DND-41 (cell line): ENCODE results near the gene ACVR2A.

ENCODE experiments used
- ATAC-seq: fragments of 200-7000 bp; cut with Tn5 transposase; 3 replicates; pipeline ENCODE4 v1.9.1; 2021; ENCODE audit warnings: low read depth; ENCODE audit not compliant: insufficient read depth
- DNase-seq: peaks from one replicate; pipeline ENCODE4 v3.0.0-alpha.2; 2020
- H2AFZ ChIP-seq: 2 replicates; pipeline ENCODE4 v1.6.0; 2012; ENCODE audit warnings: low read depth, low read length
- H3K27ac ChIP-seq: 2 replicates; pipeline ENCODE4 v1.5.1; 2012; ENCODE audit warnings: low read length, inconsistent platforms
- H3K27me3 ChIP-seq: fragments of 200-600 bp; sonication (generic); 2 replicates; pipeline ENCODE4 v1.6.0; 2012; ENCODE audit warnings: low read length, mild to moderate bottlenecking, inconsistent platforms; ENCODE audit not compliant: insufficient read depth, poor library complexity
- H3K36me3 ChIP-seq: 2 replicates; pipeline ENCODE4 v1.5.1; 2012; ENCODE audit warnings: low read length, inconsistent platforms; ENCODE audit not compliant: insufficient read depth
- H3K4me1 ChIP-seq: 2 replicates; pipeline ENCODE4 v1.5.1; 2012; ENCODE audit warnings: mild to moderate bottlenecking, low read length; ENCODE audit not compliant: insufficient read depth
- H3K4me2 ChIP-seq: 2 replicates; pipeline ENCODE4 v1.6.0; 2012; ENCODE audit warnings: mild to moderate bottlenecking, moderate library complexity, low read length, inconsistent platforms; ENCODE audit not compliant: insufficient read depth
- H3K4me3 ChIP-seq, 2 experiments: fragments of 200-600 bp in 1 of 2; shearing (Covaris generic) in 1 of 2; 2 replicates each; pipeline ENCODE4 v1.5.1; 2012 to 2016; ENCODE audit warnings: inconsistent platforms in 2 of 2, low read length in 2 of 2, mild to moderate bottlenecking in 2 of 2, low read depth in 1 of 2, moderate library complexity in 1 of 2
- H3K79me2 ChIP-seq: 2 replicates; pipeline ENCODE4 v1.6.0; 2012; ENCODE audit warnings: low read length, inconsistent platforms; ENCODE audit not compliant: insufficient read depth
- H3K9ac ChIP-seq: 2 replicates; pipeline ENCODE4 v1.6.0; 2012; ENCODE audit warnings: low read depth, mild to moderate bottlenecking, inconsistent platforms, low read length, moderate library complexity
- H3K9me3 ChIP-seq: 2 replicates; pipeline ENCODE4 v1.5.1; 2012; ENCODE audit warnings: low read length, moderate library complexity, mild to moderate bottlenecking, inconsistent platforms; ENCODE audit not compliant: insufficient read depth, severe bottlenecking
- H4K20me1 ChIP-seq: 2 replicates; pipeline ENCODE4 v1.6.0; 2012; ENCODE audit warnings: low read length; ENCODE audit not compliant: insufficient read depth
- CTCF ChIP-seq: IDR thresholded peaks from 2 replicates; pipeline ENCODE4 v1.5.1; 2012; ENCODE audit warnings: borderline replicate concordance, low read length, moderate library complexity, mild to moderate bottlenecking; ENCODE audit not compliant: poor library complexity, severe bottlenecking; ENCODE audit errors: extremely low read depth
- EZH2 ChIP-seq: IDR thresholded peaks from 3 replicates; pipeline ENCODE4 v1.6.1; 2012; ENCODE audit warnings: borderline replicate concordance, low read depth, mild to moderate bottlenecking, moderate library complexity, low read length, inconsistent platforms; ENCODE audit not compliant: severe bottlenecking

The ACVR2A gene

DNA sequence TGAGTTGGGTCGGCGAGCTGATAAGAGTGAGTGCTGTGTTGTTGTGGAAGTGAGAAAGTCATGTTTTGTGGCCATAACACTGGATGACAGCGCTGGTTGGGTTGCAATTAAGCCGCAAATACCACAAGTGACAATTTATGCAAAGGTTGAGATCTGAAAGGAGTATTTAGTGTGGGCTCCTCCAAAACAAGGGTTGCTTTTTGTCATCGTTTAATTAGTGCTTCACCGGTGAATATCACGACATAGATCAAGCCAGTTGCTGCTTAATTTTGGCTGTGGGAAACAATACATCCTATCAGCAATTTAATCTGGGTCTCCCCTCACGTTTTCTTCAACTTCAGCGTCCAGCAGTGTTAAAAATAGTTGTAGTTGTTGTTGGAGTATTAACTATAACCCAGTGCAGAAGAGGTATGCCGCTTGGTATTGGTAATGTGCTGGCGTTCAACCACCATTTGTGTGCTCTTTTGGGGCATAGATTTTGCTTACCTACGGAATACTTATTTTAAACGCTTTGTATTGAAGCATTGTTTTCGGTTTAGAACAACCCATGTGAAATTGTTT is 662 bp downstream of the ACVR2A start:
- Histone ChIP-seq H2AFZ (no peak overlapping the region), H3K27ac (no peak overlapping the region), H4K20me1 (no peaks in the 10 kb centered on the region), H3K27me3 (no peaks in the 10 kb centered on the region), H3K4me2 (no peak overlapping the region), H3K4me3 (no peak overlapping the region), H3K9me3 (no peaks in the 10 kb centered on the region), H3K4me1 (no peaks in the 10 kb centered on the region), H3K9ac (no peak overlapping the region), H3K79me2 (no peaks in the 10 kb centered on the region), H3K36me3 (no peaks in the 10 kb centered on the region)
- ATAC-seq (no peak), DNase-seq (no peak)
- TF ChIP-seq EZH2 (no peak), CTCF (no peak)

GRCh38 chr2:147846412-147847081 is 1.7 kb downstream of the ACVR2A start:
- H3K27ac ChIP-seq = no peak overlapping the region
- H3K79me2 ChIP-seq = no peaks in the 10 kb centered on the region
- H3K9me3 ChIP-seq = no peaks in the 10 kb centered on the region
- H3K4me1 ChIP-seq = no peaks in the 10 kb centered on the region
- H3K4me2 ChIP-seq = no peak overlapping the region
- DNase-seq = no peak
- H3K27me3 ChIP-seq = no peaks in the 10 kb centered on the region
- H3K36me3 ChIP-seq = no peaks in the 10 kb centered on the region
- H2AFZ ChIP-seq = no peak overlapping the region
- H4K20me1 ChIP-seq = no peaks in the 10 kb centered on the region
- no peak overlapping the region for H3K4me3 ChIP-seq
- TF ChIP-seq CTCF = no peak
- TF ChIP-seq EZH2 = no peak
- no peak overlapping the region for H3K9ac ChIP-seq
- no peak for ATAC-seq

DNA sequence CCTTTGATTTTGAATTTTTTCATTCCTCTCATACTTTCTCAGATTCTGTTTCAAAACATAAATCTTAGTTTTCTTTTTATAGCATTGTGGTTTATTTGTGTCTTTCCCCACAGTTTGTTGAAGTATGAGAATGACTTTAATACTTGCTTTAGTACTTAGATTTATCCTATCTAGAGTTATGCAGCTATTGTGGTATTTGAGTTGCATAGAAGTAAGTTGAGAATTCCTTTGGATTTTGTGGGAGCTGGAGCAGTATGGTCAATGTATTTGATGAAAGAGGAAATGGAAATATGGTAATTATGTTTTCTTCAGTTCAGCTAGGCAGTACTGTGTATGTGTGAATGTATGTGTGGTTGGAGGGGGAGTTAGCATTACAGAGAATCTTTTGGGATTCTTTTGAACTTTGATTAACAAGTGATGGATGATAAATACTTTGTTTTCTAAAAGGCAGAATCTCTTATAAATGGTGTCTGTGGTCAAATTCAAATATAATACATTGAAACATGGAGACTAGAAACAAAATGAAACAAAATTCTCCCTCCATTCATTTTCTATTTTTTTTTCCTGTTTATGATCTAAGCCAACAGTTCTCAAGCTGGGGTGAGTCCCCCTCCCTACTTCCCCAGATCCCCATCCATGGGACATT is 3.0 kb downstream of the ACVR2A start:
- Histone ChIP-seq H2AFZ (no peak overlapping the region), H3K9me3 (no peaks in the 10 kb centered on the region), H3K79me2 (no peaks in the 10 kb centered on the region), H3K4me3 (no peak overlapping the region), H3K27me3 (no peaks in the 10 kb centered on the region), H3K4me2 (no peak overlapping the region), H3K36me3 (no peaks in the 10 kb centered on the region), H3K4me1 (no peaks in the 10 kb centered on the region), H4K20me1 (no peaks in the 10 kb centered on the region), H3K27ac (no peak overlapping the region), H3K9ac (no peak overlapping the region)
- ATAC-seq (no peak), DNase-seq (no peak)
- TF ChIP-seq EZH2 (no peak), CTCF (no peak)
